SU-DHL-6 (cell line): ENCODE data around the gene SFTA2.

Source experiments
- EZH2phosphoT487 ChIP-seq: fragments of 200-600 bp; sonication (generic), shearing (Covaris generic); conservative IDR thresholded peaks from 2 replicates; pipeline ENCODE4 v1.6.1; 2018; ENCODE audit warnings: mild to moderate bottlenecking, antibody characterized with exemption, low read length, moderate library complexity, mixed read lengths
- TF ChIP-seq, protein P1 (sequence below): fragments of 200-600 bp; sonication (generic); IDR thresholded peaks from one replicate; pipeline ENCODE4 v1.5.1; 2017; ENCODE audit warnings: antibody characterized with exemption, mild to moderate bottlenecking, low read length, moderate library complexity; ENCODE audit not compliant: insufficient read depth, poor library complexity, severe bottlenecking

DNA sequence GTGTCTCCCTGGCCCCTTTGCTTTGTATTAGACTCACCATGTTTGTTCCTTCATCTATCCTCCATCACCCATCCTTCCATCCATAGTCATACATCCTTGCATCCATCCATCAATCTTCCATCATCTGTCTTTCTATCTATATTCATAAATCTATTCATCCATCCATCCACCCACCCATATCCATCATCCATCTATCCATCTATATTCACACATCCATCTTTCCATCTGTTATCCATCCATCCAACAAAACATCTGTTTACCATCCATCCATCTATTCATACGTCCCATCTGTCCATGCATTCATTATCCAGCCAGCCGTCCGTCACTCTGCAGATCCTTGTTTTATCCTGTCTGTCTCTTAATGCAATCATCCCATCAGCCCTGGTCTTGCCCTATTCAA, 37.0 kb downstream of the SFTA2 start:
- TF ChIP-seq, protein P1, sequence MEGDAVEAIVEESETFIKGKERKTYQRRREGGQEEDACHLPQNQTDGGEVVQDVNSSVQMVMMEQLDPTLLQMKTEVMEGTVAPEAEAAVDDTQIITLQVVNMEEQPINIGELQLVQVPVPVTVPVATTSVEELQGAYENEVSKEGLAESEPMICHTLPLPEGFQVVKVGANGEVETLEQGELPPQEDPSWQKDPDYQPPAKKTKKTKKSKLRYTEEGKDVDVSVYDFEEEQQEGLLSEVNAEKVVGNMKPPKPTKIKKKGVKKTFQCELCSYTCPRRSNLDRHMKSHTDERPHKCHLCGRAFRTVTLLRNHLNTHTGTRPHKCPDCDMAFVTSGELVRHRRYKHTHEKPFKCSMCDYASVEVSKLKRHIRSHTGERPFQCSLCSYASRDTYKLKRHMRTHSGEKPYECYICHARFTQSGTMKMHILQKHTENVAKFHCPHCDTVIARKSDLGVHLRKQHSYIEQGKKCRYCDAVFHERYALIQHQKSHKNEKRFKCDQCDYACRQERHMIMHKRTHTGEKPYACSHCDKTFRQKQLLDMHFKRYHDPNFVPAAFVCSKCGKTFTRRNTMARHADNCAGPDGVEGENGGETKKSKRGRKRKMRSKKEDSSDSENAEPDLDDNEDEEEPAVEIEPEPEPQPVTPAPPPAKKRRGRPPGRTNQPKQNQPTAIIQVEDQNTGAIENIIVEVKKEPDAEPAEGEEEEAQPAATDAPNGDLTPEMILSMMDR, result no peak
- TF ChIP-seq EZH2phosphoT487, result no peak
